Stomach (tissue), 9 donors: ENCODE results near the gene COX14. TPM values are rescaled to one million over a fixed set of nuclear protein-coding genes. Genes with fewer than 3 reads are reported as not detected.

Source experiments
- DNase-seq, 2 donors: peaks; one replicate each; pipeline versions ENCODE4 v3.0.0 to v3.0.0-alpha.2; 2013 to 2019
- H3K27ac ChIP-seq, 5 donors: fragments of 200-600 bp in 4 of 5; sonication (generic) in 4 of 5; one replicate each; pipeline ENCODE4 v1.5.1; 2013 to 2019; ENCODE audit warnings: mild to moderate bottlenecking in 1 of 5, moderate library complexity in 1 of 5
- H3K27me3 ChIP-seq, 3 donors: fragments of 200-600 bp; sonication (generic); one replicate each; pipeline ENCODE4 v1.5.1; 2017 to 2019; ENCODE audit warnings: mixed run types in 1 of 3
- H3K36me3 ChIP-seq, 4 donors: fragments of 200-600 bp; sonication (generic); 1 replicate in 3 of 4; 2 replicates in 1 of 4; pipeline ENCODE4 v1.5.1; 2016 to 2019
- H3K4me1 ChIP-seq, 4 donors: fragments of 200-600 bp; sonication (generic); one replicate each; pipeline ENCODE4 v1.5.1; 2016 to 2019
- H3K4me3 ChIP-seq, 4 donors: fragments of 200-600 bp; sonication (generic) in 3 of 4; one replicate each; pipeline ENCODE4 v1.5.1; 2016 to 2019; ENCODE audit warnings: mild to moderate bottlenecking in 1 of 4
- H3K9me3 ChIP-seq, 4 donors: fragments of 200-600 bp; sonication (generic); one replicate each; pipeline ENCODE4 v1.5.1; 2016 to 2019
- EP300 ChIP-seq: sonication (generic); formaldehyde crosslinking; IDR thresholded peaks from one replicate; pipeline ENCODE4 v1.6.1; 2017; ENCODE audit warnings: antibody characterized with exemption
- POLR2A ChIP-seq, 4 donors: fragments of 450-650 bp; IDR thresholded peaks; one replicate each; pipeline ENCODE4 v1.6.1; 2016; ENCODE audit warnings: antibody characterized with exemption in 4 of 4, control low read depth in 2 of 4, mild to moderate bottlenecking in 1 of 4, moderate library complexity in 1 of 4
- POLR2AphosphoS5 ChIP-seq, 3 donors: sonication (generic); formaldehyde crosslinking; IDR thresholded peaks; one replicate each; pipeline ENCODE4 v1.6.1; 2016; ENCODE audit warnings: antibody characterized with exemption in 3 of 3
- WGBS, 5 donors: extraction: QIAGEN DNeasy Blood & Tissue Kit in 3 of 5; methylation state at CpG; one replicate each; pipeline versions ENCODE4 v1.1.5 to v1.1.7; 2013 to 2018; 5-methylcytosine and 5-hydroxymethylcytosine counted together
- intact Hi-C: fragments of 100-400 bp; cut with DNase I; formaldehyde crosslinking; loops from one replicate; pipeline ENCODE4 v1.15.1; 2023; ENCODE audit warnings: low total_unique reads
- polyA plus RNA-seq, 3 donors: library from polyadenylated mRNA; stranded (reverse); fragments of 200-250 nt; gene quantifications; one replicate each; pipeline ENCODE4 v1.2.3, GENCODE V29; 2013
- total RNA-seq, 5 donors: library from RNA; depleted of rRNA; stranded (reverse); fragments of >200 nt; gene quantifications; one replicate each; pipeline versions ENCODE4 v1.1.0 to v1.2.3, GENCODE V29; 2014 to 2016
- TF ChIP-seq, protein P1 (sequence below), 7 experiments: fragments of 450-650 bp in 4 of 7; fragments of 200-600 bp in 3 of 7; sonication (generic) in 3 of 7; IDR thresholded peaks; one replicate each; pipeline ENCODE4 v1.5.1; 2016 to 2019; ENCODE audit warnings: antibody characterized with exemption in 7 of 7, control low read depth in 2 of 7, mild to moderate bottlenecking in 1 of 7
- donor health status: healthy with polysubstance abuse.
- donor health status: Bipolar disorder and iron deficiency.
- donor health status: healthy.

COX14 gene
- total and polyA plus RNA-seq, 8 donors = 9.8 to 153 (median 77.3) TPM

- intact Hi-C loops = loop anchor here (10.0 kb wide), 1 partner anchor 71 kb away; no protein-coding TSS in a partner anchor
- WGBS, 5 donors = 14 to 25% (median 22%) methylated on average over 9 to 13 of the region's 13 CpGs
Observed at GRCh38 chr12:50103767-50104321, 8.2 kb upstream of the COX14 start, which contains the start of gene GPD1. Gene GPD1, plus strand, starts transcription at chr12:50104008. Its CDS starts 43 bp downstream, at chr12:50104051.

DNA sequence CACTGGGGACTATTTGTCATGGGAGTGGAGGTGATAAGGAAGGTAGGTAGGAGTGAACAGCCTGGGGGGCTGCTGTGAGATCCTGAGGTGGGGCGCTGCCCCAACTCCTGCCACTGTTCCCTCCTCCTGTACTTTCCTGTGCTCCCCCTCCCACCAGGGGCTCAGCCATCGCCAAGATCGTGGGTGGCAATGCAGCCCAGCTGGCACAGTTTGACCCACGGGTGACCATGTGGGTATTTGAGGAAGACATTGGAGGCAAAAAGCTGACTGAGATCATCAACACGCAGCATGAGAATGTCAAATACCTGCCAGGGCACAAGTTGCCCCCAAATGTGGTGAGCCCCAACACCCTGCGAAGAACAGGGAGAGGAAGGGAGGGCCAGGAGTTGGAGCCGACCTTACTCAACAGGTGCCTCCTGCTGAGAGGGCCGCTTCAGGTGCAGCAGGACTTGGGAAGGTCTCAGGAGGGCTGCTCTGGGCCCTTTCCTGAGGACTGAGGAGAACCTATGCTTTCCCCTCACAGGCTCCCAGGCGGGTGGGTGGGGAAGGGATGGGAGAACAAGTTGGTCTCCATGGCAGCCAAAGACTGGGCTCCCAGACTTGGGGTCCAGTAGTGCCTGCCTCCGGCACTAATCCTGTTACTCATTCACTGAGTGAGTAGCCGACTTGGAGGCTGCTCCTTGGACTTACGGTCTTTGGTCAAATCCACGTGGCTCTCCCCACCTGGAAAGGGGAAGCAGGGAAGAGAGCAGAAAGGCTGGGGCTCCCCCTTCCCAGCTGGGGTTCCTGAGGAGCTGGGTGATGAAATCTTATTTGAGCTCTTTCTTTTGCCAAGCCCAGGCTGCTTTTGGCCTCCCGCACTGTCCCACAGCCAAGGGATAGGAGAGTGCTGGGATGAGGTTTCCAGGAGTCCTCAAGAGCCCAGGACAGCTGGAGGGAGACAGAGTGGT lies 7.3 kb upstream of the COX14 start:
- TF ChIP-seq EP300 (no peak), POLR2A (IDR thresholded peaks at IDR 0.05) (no peak)
- TF ChIP-seq, protein P1, sequence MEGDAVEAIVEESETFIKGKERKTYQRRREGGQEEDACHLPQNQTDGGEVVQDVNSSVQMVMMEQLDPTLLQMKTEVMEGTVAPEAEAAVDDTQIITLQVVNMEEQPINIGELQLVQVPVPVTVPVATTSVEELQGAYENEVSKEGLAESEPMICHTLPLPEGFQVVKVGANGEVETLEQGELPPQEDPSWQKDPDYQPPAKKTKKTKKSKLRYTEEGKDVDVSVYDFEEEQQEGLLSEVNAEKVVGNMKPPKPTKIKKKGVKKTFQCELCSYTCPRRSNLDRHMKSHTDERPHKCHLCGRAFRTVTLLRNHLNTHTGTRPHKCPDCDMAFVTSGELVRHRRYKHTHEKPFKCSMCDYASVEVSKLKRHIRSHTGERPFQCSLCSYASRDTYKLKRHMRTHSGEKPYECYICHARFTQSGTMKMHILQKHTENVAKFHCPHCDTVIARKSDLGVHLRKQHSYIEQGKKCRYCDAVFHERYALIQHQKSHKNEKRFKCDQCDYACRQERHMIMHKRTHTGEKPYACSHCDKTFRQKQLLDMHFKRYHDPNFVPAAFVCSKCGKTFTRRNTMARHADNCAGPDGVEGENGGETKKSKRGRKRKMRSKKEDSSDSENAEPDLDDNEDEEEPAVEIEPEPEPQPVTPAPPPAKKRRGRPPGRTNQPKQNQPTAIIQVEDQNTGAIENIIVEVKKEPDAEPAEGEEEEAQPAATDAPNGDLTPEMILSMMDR (IDR thresholded peaks at IDR 0.05) = no peak
- peaks cover 16 to 37% (median 28%) of the 10 kb centered on the region in 4 donors for H3K4me1 ChIP-seq
- H3K36me3 ChIP-seq = peaks cover 5 to 21% (median 16%) of the 10 kb centered on the region in 4 donors
- DNase-seq = peak in 1 of 2 donors; percentile 53
- no peaks in the 10 kb centered on the region for H3K27me3 ChIP-seq
- intact Hi-C loops = loop anchor here (10.0 kb wide), 1 partner anchor 70 kb away; no protein-coding TSS in a partner anchor
- H3K4me3 ChIP-seq = peak overlapping the region in 2 of 4 donors; percentile 12 to 18
- no peaks in the 10 kb centered on the region for H3K9me3 ChIP-seq
- 67 to 75% (median 72%) methylated on average over 13 to 14 of the region's 14 CpGs for WGBS, 5 donors
- H3K27ac ChIP-seq = peak overlapping the region in 1 of 5 donors; percentile 50

More at GRCh38 chr12:50103767-50104321, 8.2 kb upstream of the COX14 start, which contains the start of gene GPD1:
- Histone ChIP-seq H3K4me1 (peaks cover 13 to 31% (median 24%) of the 10 kb centered on the region in 4 donors), H3K4me3 (peak within 1 kb of the TSS in 2 of 4 donors; percentile 12 to 18), H3K9me3 (no peaks in the 10 kb centered on the region), H3K27ac (peak within 1 kb of the TSS in 3 of 5 donors; percentile 20 to 50 (median 47)), H3K36me3 (peaks cover 14 to 30% (median 25%) of the 10 kb centered on the region in 4 donors), H3K27me3 (no peaks in the 10 kb centered on the region)
- TF ChIP-seq POLR2A (IDR thresholded peaks at IDR 0.05) = no peak
- TF ChIP-seq EP300 = no peak
- peak in 2 of 3 donors; percentile 81 for TF ChIP-seq POLR2AphosphoS5 (IDR thresholded peaks at IDR 0.05)
- TF ChIP-seq, protein P1 (IDR thresholded peaks at IDR 0.05) = no peak
- peak; percentile 90 to 91 for DNase-seq

DNA sequence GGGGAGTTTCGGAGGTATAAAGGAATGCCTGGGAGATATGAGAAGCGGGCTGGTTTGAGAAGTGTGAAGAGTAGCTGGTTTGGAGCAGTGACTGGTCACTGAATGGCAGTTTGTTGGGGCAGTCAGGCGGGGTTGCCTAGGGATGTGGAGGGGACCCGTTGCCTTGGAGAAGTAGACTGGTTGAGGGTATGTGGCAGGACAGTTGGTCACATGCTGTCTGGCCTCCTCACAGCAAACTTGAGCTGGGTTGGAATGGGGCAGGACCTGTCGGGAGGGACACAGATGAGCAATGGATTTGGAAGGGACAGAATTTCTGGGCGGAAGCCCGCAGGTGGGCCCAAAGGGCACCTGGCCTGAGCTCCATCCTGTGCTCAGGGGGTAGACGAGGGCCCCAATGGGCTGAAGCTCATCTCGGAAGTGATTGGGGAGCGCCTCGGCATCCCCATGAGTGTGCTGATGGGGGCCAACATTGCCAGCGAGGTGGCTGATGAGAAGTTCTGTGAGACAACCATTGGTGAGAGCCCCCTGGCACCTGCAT lies 6.1 kb upstream of the COX14 start:
- 94 to 97% (median 95%) methylated on average over 12 of the region's 12 CpGs for WGBS, 5 donors
- Histone ChIP-seq H3K4me3 (no peak overlapping the region), H3K36me3 (peaks cover 0 to 9% (median 4%) of the 10 kb centered on the region in 4 donors), H3K27ac (no peak overlapping the region), H3K9me3 (no peaks in the 10 kb centered on the region), H3K27me3 (no peaks in the 10 kb centered on the region), H3K4me1 (peaks cover 29 to 50% (median 41%) of the 10 kb centered on the region in 4 donors)
- TF ChIP-seq POLR2A (IDR thresholded peaks at IDR 0.05) (no peak), EP300 (no peak), POLR2AphosphoS5 (IDR thresholded peaks at IDR 0.05) (no peak)
- TF ChIP-seq, protein P1 (IDR thresholded peaks at IDR 0.05) = no peak
- intact Hi-C loops = loop anchor here (10.0 kb wide), 1 partner anchor 69 kb away; no protein-coding TSS in a partner anchor
- no peak for DNase-seq

- no peaks in the 10 kb centered on the region for H3K27me3 ChIP-seq
- no peak overlapping the region for H3K4me3 ChIP-seq
- H3K27ac ChIP-seq = no peak overlapping the region
- no peak for DNase-seq
- intact Hi-C loops = loop anchor here (10.0 kb wide), 1 partner anchor 68 kb away; no protein-coding TSS in a partner anchor
- no peak for TF ChIP-seq POLR2AphosphoS5 (IDR thresholded peaks at IDR 0.05)
- no peak for TF ChIP-seq EP300
- TF ChIP-seq POLR2A (IDR thresholded peaks at IDR 0.05) = no peak
- TF ChIP-seq, protein P1 (IDR thresholded peaks at IDR 0.05) = no peak
- 74 to 81% (median 76%) methylated on average over 3 of the region's 3 CpGs for WGBS, 5 donors
- H3K4me1 ChIP-seq = peaks cover 34 to 54% (median 47%) of the 10 kb centered on the region in 4 donors
- H3K36me3 ChIP-seq = peaks cover 0 to 3% (median under 1%) of the 10 kb centered on the region in 4 donors
- H3K9me3 ChIP-seq = no peaks in the 10 kb centered on the region
Observed at GRCh38 chr12:50106907-50107306, 5.1 kb upstream of the COX14 start.
